Fibroblast of villous mesenchyme (primary cell): ENCODE data around the gene PTPRN2. TPM values are rescaled to one million over a fixed set of nuclear protein-coding genes. Genes with fewer than 3 reads are reported as not detected.

Experiments used
- DNase-seq: peaks from one replicate; pipeline ENCODE4 v3.0.0-alpha.2; 2010; ENCODE audit warnings: low read depth
- H3K4me3 ChIP-seq: 2 replicates; pipeline ENCODE4 v1.5.1; 2011; ENCODE audit warnings: low read depth, mild to moderate bottlenecking, low read length
- CTCF ChIP-seq: IDR thresholded peaks from 2 replicates; pipeline ENCODE4 v1.5.1; 2012; ENCODE audit warnings: low read depth, mild to moderate bottlenecking, low read length; ENCODE audit not compliant: insufficient read depth
- total RNA-seq: library from RNA; depleted of rRNA; stranded (reverse); fragments of >200 nt; gene quantifications from 2 replicates; pipeline ENCODE4 v1.2.3, GENCODE V29; 2012

The PTPRN2 gene
- total RNA-seq, 1 donor = not detected

- no peak for TF ChIP-seq CTCF
- DNase-seq = no peak
- H3K4me3 ChIP-seq = no peak overlapping the region
Observed at GRCh38 chr7:158026636-158027265, 560.9 kb downstream of the PTPRN2 start.

GRCh38 chr7:158025686-158026600 is 561.7 kb downstream of the PTPRN2 start:
- no peak for TF ChIP-seq CTCF
- no peak for DNase-seq
- no peak overlapping the region for H3K4me3 ChIP-seq

- H3K4me3 ChIP-seq = no peak overlapping the region
- no peak for DNase-seq
- TF ChIP-seq CTCF = no peak
Observed at GRCh38 chr7:158024881-158025280, 562.7 kb downstream of the PTPRN2 start.

- DNase-seq = no peak
- H3K4me3 ChIP-seq = no peak overlapping the region
- no peak for TF ChIP-seq CTCF
Observed at GRCh38 chr7:158024351-158024715, 563.3 kb downstream of the PTPRN2 start.

GRCh38 chr7:158023681-158024350 is 563.8 kb downstream of the PTPRN2 start:
- no peak overlapping the region for H3K4me3 ChIP-seq
- no peak for DNase-seq
- TF ChIP-seq CTCF = no peak

GRCh38 chr7:158023157-158023556 is 564.5 kb downstream of the PTPRN2 start:
- TF ChIP-seq CTCF = no peak
- no peak overlapping the region for H3K4me3 ChIP-seq
- no peak for DNase-seq
